ENCODE results near the gene SERPINA10.

- TF ChIP-seq GATA3 (IDR thresholded peaks at IDR 0.05; ENCODE audit: low read depth, low read length) (no peak), GATA2 (IDR thresholded peaks at IDR 0.05; ENCODE audit: low read depth, low read length) (no peak)
Measured at GRCh38 chr14:94331462-94331861, 38.4 kb upstream of the SERPINA10 start.
